Measurements from ENCODE around the gene GLIPR1.
"Not testable (repeated sequence)": the region's sequence is repeated elsewhere in the genome, so short reads cannot be mapped to it uniquely, and the experiment has no call there.

GLIPR1 gene

DNA sequence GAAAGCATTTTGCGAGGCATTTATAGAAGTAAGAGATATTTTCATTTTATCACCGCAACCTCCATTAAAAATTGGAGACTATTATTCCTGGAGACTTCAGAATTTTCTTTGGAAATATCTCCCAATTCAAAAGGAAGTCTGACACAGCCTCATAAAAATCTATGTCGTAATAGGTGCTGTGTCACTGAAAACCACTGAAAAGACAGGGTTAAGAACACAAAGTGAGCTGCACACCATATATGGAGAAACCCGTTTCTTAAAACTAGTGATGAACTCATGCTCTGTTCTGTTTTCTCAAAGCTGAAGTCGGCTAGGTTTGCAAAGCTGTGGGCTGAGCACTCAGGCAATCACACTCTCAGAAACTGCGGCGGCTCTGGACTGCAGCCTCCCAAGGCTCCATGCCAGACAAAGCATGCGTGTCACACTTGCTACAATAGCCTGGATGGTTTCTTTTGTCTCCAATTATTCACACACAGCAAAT is at the start of gene GLIPR1:
Gene GLIPR1 (plus strand): TSS at position 287 of the 481 bp plus-strand sequence. CDS start 126 bp downstream, at position 413.
- H3K4me3 ChIP-seq (ENCODE audit: low read depth, low read length) = no peak within 1 kb of the TSS

- H3K4me3 ChIP-seq (ENCODE audit: low read depth, low read length) = no peak overlapping the region
Measured at GRCh38 chr12:75432924-75433323, 47.6 kb upstream of the GLIPR1 start.

DNA sequence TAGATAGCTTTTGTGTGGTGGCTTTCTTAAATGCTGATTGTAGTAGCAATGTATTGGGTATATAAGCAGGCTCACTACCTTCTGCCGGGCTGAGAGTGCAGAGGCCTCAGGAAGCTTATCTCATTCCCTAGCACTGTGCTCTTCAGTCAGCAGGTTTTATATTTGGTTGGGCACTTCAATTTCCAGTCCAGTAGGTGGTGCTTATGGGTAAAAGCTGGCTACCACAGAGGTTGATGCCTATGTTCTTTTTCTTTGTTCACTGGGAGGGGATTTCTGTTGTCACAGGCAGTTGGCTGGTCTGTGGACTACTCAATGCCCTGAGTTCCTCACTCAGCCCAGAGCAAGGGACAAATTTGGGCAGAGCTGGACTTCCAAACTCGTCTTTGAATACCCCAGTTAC is 43.0 kb upstream of the GLIPR1 start:
- no peak overlapping the region for H3K4me3 ChIP-seq (ENCODE audit: low read depth, low read length)

DNA sequence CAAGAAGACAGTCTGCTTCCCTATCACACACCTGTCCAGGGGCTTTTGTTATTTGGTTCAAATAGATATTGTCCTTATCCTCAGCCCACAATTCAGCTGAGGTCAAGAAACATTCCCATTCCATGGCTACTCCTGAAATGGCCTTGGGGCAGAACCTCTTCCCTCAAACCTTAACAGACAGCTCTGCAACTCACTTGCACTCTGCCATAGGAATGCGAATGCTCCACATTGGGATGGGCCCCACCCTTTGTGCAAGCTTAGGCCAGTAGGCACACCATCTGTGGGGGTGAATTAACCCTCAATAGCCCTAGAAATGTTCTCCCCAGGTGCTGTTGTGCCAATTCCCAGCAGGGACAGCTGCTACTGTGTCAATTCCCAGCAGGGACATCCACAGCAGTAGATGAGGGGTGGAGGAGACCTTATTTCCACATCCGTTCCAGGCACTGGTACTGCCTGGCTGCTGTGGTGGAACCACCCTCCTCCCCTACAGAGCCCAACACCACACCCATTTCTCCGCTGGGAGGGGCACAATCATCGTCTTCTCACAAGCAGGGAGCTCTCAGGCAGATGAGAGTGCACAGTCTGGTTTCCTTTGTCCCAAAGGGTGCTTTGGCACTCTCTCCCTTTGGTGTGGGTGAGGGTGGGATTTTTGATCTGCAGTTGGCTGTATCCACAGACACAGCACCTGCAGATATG is 42.3 kb upstream of the GLIPR1 start:
- no peak overlapping the region for H3K4me3 ChIP-seq (ENCODE audit: low read depth, low read length)

- no peak overlapping the region for H3K4me3 ChIP-seq (ENCODE audit: low read depth, low read length)
Measured at GRCh38 chr12:75439048-75439447, 41.5 kb upstream of the GLIPR1 start.

GRCh38 chr12:75439930-75440329 is 40.6 kb upstream of the GLIPR1 start:
- no peak overlapping the region for H3K4me3 ChIP-seq (ENCODE audit: low read depth, low read length)

GRCh38 chr12:75441687-75442449 is 38.7 kb upstream of the GLIPR1 start:
- H3K4me3 ChIP-seq (ENCODE audit: low read depth, low read length) = not testable (repeated sequence)

DNA sequence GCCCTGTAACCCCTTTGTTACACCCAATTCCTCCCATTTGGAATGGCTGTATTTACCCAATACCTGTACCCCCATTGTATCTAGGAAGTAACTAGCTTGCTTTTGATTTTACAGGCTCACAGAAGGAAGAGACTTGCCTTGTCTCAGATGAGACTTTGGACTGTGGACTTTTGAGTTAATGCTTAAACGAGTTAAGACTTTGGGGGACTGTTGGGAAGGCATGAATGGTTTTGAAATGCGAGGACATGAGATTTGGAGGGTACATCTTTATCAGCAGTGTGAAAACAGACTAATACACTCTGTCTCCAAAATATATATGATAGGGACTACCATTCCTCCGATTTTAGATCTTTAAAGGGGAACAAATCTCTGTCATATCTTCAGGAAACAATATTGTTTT is 38.1 kb upstream of the GLIPR1 start:
- not testable (repeated sequence) for H3K4me3 ChIP-seq (ENCODE audit: low read depth, low read length)

DNA sequence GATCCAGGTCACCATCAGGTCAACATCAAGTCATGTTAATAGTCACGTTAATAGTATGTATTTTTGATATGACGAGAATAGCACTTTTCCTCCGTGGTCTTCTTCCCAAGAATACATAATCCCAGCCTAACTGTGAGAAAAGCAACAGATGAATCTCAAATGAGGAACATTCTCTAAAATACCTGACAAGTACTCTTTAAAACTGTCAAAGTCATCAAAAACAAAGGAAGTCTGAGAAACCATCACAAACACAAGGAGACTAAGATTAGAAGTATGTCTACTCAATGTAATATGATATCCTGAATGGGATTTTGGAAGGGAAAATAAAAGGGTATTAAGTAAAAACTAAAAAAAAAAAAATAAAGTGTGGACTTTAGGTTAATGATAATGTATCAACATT is 36.8 kb upstream of the GLIPR1 start:
- H3K4me3 ChIP-seq (ENCODE audit: low read depth, low read length) = no peak overlapping the region

- H3K4me3 ChIP-seq (ENCODE audit: low read depth, low read length) = no peak overlapping the region
Measured at GRCh38 chr12:75444429-75445136, 36.0 kb upstream of the GLIPR1 start.

GRCh38 chr12:75445137-75445507 is 35.4 kb upstream of the GLIPR1 start:
- H3K4me3 ChIP-seq (ENCODE audit: low read depth, low read length) = not testable (repeated sequence)

DNA sequence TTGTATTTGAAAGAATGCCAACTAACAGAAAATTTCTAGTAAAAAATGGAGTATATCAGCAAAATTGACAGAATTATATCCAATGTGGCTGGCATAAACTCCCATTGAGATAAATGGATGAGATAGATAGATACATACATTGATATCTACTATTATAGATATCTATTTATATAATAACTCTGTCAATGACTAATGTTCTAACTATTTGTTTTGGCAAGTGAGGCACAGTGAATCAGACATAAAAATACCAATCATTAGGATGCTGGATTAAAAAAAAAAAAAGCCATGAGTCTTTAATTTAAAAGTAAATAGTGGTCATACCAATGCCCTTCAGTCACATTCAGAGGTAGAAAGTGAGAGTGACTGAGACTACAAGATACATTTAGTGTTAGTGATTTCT is 33.7 kb upstream of the GLIPR1 start:
- no peak overlapping the region for H3K4me3 ChIP-seq (ENCODE audit: low read depth, low read length)

- no peak overlapping the region for H3K4me3 ChIP-seq (ENCODE audit: low read depth, low read length)
Measured at GRCh38 chr12:75447691-75448393, 32.7 kb upstream of the GLIPR1 start.

- no peak overlapping the region for H3K4me3 ChIP-seq (ENCODE audit: low read depth, low read length)
Measured at GRCh38 chr12:75452675-75453330, 27.8 kb upstream of the GLIPR1 start.

- H3K4me3 ChIP-seq (ENCODE audit: low read depth, low read length) = no peak overlapping the region
Measured at GRCh38 chr12:75455839-75456238, 24.7 kb upstream of the GLIPR1 start.

DNA sequence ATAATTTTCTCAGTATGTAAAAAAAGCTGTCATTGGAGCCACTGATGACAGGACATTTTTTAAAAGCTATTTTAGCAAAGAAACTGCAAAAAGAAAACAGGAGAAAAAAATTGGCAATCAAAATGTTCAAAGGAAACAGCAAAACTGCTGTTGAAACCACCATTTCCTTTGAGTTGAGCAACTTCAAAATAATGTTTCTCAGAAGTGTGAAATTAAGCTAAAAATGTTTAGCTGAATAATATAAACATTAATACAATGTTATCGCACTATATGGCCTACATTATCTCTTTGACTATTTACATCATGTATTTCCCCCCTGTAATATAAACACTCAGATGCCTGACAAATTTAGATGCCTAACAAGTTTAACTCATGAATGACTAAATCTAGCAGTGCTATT is 23.4 kb upstream of the GLIPR1 start:
- H3K4me3 ChIP-seq (ENCODE audit: low read depth, low read length) = no peak overlapping the region

DNA sequence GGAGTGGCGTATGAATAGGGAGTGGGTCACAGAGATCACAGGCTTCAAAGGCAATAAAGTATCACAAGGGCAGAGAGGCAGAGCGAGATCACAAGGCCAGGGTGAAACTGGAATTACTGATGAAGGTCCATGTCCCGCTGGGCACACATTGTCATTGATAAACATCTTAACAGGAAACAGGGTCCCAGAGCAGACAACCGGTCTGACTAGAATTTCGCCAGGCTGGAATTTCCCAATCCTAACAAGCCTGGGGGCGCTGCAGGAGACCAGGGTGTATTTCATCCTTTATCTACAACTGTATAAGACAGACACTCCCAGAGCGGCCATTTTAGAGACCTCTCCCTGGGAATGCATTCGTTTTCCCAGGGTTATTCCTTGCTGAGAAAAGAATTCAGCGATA is 22.7 kb upstream of the GLIPR1 start:
- H3K4me3 ChIP-seq (ENCODE audit: low read depth, low read length) = not testable (repeated sequence)

DNA sequence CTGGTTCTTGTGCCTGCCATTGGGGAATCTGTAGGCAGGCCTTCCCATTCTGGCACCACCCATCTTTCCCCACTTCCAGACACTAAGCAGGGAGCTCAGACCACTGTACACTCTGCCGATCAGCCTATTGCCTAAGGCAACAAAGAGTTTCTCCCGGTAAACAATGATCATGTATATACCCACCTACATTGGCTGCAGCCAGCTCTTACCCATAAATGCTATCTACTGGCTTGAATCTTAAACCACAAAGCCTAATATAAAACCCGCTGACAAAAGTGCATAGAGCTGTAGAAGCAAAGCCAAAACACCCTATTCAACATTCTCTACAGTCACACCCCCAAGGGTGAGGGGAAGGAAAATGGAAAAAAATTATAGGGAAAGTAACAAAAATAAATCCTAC is 20.8 kb upstream of the GLIPR1 start:
- no peak overlapping the region for H3K4me3 ChIP-seq (ENCODE audit: low read depth, low read length)

- no peak overlapping the region for H3K4me3 ChIP-seq (ENCODE audit: low read depth, low read length)
Measured at GRCh38 chr12:75460204-75460603, 20.4 kb upstream of the GLIPR1 start.
